CD4-positive, alpha-beta memory T cell (primary cell): ENCODE data around the gene OR6X1. TPM values are rescaled to one million over a fixed set of nuclear protein-coding genes. Genes with fewer than 3 reads are reported as not detected.

Experiments
- CTCF ChIA-PET: fragments of 350-600 bp; sonication (Branson Sonifier 250); formaldehyde crosslinking; loops from one replicate; lab custom pipeline; 2021; ENCODE audit warnings: inconsistent platforms; ENCODE audit not compliant: partially characterized antibody; lab: Charles Lee
- POLR2A ChIA-PET: fragments of 350-600 bp; sonication (Branson Sonifier 250); formaldehyde crosslinking; loops from one replicate; lab custom pipeline; 2021; ENCODE audit not compliant: partially characterized antibody; lab: Charles Lee
- DNase-seq, 5 donors: peaks; one replicate each; pipeline versions ENCODE4 v3.0.0 to v3.0.0-alpha.2; 2020 to 2022; ENCODE audit warnings: mixed read lengths in 1 of 5
- H3K27ac ChIP-seq: one replicate; pipeline ENCODE4 v1.7.0; 2013; ENCODE audit warnings: low read depth, low read length
- H3K27me3 ChIP-seq: 2 replicates; pipeline ENCODE4 v1.7.0; 2013; ENCODE audit warnings: mild to moderate bottlenecking, low read length, moderate library complexity; ENCODE audit not compliant: insufficient read depth
- H3K36me3 ChIP-seq: 2 replicates; pipeline ENCODE4 v1.7.0; 2013; ENCODE audit warnings: mild to moderate bottlenecking, low read length, moderate library complexity; ENCODE audit not compliant: insufficient read depth
- H3K4me1 ChIP-seq: 2 replicates; pipeline ENCODE4 v1.7.0; 2013; ENCODE audit warnings: mild to moderate bottlenecking, low read length, moderate library complexity; ENCODE audit not compliant: insufficient read depth
- H3K4me3 ChIP-seq, 2 donors: one replicate each; pipeline ENCODE4 v1.7.0; 2013; ENCODE audit warnings: low read length in 2 of 2, mild to moderate bottlenecking in 1 of 2
- H3K9me3 ChIP-seq, 2 donors: one replicate each; pipeline ENCODE4 v1.7.0; 2013; ENCODE audit warnings: low read length in 2 of 2, control low read depth in 1 of 2; ENCODE audit not compliant: control insufficient read depth in 1 of 2
- H3K27ac Mint-ChIP-seq, 7 donors: one replicate each; pipeline ENCODE4 v1.8.0; 2020 to 2021; ENCODE audit warnings: mixed read lengths in 7 of 7, mild to moderate bottlenecking in 6 of 7, inconsistent platforms in 3 of 7, moderate library complexity in 3 of 7
- H3K27me3 Mint-ChIP-seq, 2 donors: one replicate each; pipeline ENCODE4 v1.8.0; 2020 to 2021; ENCODE audit warnings: mixed read lengths in 2 of 2
- H3K36me3 Mint-ChIP-seq, 2 donors: one replicate each; pipeline ENCODE4 v1.8.0; 2020 to 2021; ENCODE audit warnings: mixed read lengths in 2 of 2, inconsistent platforms in 1 of 2, mild to moderate bottlenecking in 1 of 2
- H3K4me1 Mint-ChIP-seq, 4 donors: one replicate each; pipeline ENCODE4 v1.8.0; 2020 to 2021; ENCODE audit warnings: mixed read lengths in 4 of 4, mild to moderate bottlenecking in 1 of 4
- H3K4me3 Mint-ChIP-seq, 8 donors: one replicate each; pipeline ENCODE4 v1.8.0; 2020 to 2021; ENCODE audit warnings: mixed read lengths in 8 of 8, mild to moderate bottlenecking in 7 of 8, moderate library complexity in 6 of 8, inconsistent platforms in 3 of 8
- H3K9me3 Mint-ChIP-seq, 8 donors: one replicate each; pipeline ENCODE4 v1.8.0; 2020 to 2021; ENCODE audit warnings: mixed read lengths in 8 of 8, mild to moderate bottlenecking in 5 of 8, inconsistent platforms in 3 of 8, moderate library complexity in 1 of 8
- intact Hi-C: fragments of 100-400 bp; cut with micrococcal nuclease; formaldehyde crosslinking; loops from one replicate; pipeline ENCODE4 v1.15.1; 2023
- polyA plus RNA-seq, 2 donors: library from polyadenylated mRNA; unstranded; fragments of 300-500 nt; fragmentation: Illumina TruSeq; gene quantifications; one replicate each; pipeline ENCODE4 v1.2.3, GENCODE V29; 2021
- total RNA-seq, 2 experiments: library from RNA; stranded (reverse); gene quantifications; one replicate each; pipeline ENCODE4 v1.2.3, GENCODE V29; 2021

Gene OR6X1
- total RNA-seq (not detected), polyA plus RNA-seq (not detected)

GRCh38 chr11:123754101-123754568 lies at the start of gene OR6X1:
OR6X1 (minus strand) TSS chr11:123754518; CDS start chr11:123754518, 0 bp downstream.
- Mint-ChIP-seq H3K27ac (no peak within 1 kb of the TSS), H3K27me3 (peaks cover 29 to 31% of the 10 kb centered on the region in 2 donors), H3K4me3 (no peak within 1 kb of the TSS), H3K36me3 (no peaks in the 10 kb centered on the region), H3K9me3 (peaks cover 0 to 4% (median 1%) of the 10 kb centered on the region in 8 donors), H3K4me1 (no peaks in the 10 kb centered on the region)
- ChIA-PET CTCF (no interaction called here), POLR2A (no interaction called here)
- H3K27ac ChIP-seq = no peak within 1 kb of the TSS
- H3K36me3 ChIP-seq = no peaks in the 10 kb centered on the region
- no peaks in the 10 kb centered on the region for H3K4me1 ChIP-seq
- H3K9me3 ChIP-seq = no peaks in the 10 kb centered on the region
- no peak within 1 kb of the TSS for H3K4me3 ChIP-seq
- H3K27me3 ChIP-seq = no peaks in the 10 kb centered on the region
- DNase-seq = no peak
- intact Hi-C loops = no loop called here

DNA sequence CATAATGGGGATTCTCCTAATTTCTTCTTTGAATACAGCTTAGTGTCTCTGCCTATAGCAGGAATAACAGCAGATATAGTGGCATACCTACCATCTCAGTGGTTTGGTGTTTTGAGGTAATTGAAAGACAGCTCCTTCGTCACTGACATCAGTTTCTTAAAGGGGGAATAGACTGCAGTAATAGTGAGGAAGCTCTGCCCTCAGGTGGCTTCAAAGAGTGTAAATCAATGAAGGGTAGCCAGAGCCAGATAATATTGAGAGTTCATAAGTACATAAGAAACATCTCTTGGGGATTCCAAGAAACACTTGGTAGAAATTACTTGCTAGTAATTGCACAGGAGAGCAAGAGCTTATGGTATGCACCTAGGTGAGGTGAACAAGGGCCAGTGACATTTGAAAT lies 47.4 kb upstream of the OR6X1 start:
- intact Hi-C loops = no loop called here
- no peaks in the 10 kb centered on the region for H3K4me1 ChIP-seq
- Mint-ChIP-seq H3K4me1 (no peaks in the 10 kb centered on the region), H3K4me3 (no peak overlapping the region), H3K27me3 (peaks cover 0 to 3% of the 10 kb centered on the region in 2 donors), H3K9me3 (no peaks in the 10 kb centered on the region), H3K36me3 (no peaks in the 10 kb centered on the region), H3K27ac (no peak overlapping the region)
- no peaks in the 10 kb centered on the region for H3K27me3 ChIP-seq
- ChIA-PET POLR2A (no interaction called here), CTCF (no interaction called here)
- H3K4me3 ChIP-seq = no peak overlapping the region
- no peak for DNase-seq
- no peak overlapping the region for H3K27ac ChIP-seq
- no peaks in the 10 kb centered on the region for H3K36me3 ChIP-seq
- no peaks in the 10 kb centered on the region for H3K9me3 ChIP-seq

DNA sequence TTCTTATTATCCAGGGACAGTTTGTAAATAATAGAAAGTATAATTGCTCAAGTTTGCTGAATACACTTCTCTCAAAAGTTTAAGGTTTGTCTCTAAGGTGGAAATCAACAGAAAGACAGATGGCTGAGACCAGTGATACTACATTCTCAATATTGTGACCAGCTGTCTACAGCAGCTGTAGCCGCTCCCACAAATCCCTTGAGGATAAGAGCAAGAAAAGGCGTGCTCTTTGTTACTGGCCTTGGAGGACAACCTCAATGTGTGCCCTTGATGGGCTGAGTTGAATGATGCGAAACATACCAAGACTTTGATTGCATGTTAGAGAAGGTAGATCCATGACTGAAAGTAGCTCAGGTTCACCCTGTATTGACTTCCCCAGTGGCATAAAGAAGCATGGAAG lies 45.7 kb upstream of the OR6X1 start:
- H3K9me3 Mint-ChIP-seq = peaks cover 0 to 2% (median 0%) of the 10 kb centered on the region in 8 donors
- no peaks in the 10 kb centered on the region for H3K4me1 ChIP-seq
- H3K4me1 Mint-ChIP-seq = no peaks in the 10 kb centered on the region
- peaks cover 0 to 3% of the 10 kb centered on the region in 2 donors for H3K27me3 Mint-ChIP-seq
- no peak overlapping the region for H3K27ac Mint-ChIP-seq
- H3K27ac ChIP-seq = no peak overlapping the region
- ChIA-PET POLR2A (no interaction called here), CTCF (no interaction called here)
- H3K36me3 Mint-ChIP-seq = no peaks in the 10 kb centered on the region
- no peaks in the 10 kb centered on the region for H3K36me3 ChIP-seq
- H3K4me3 Mint-ChIP-seq = no peak overlapping the region
- H3K4me3 ChIP-seq = no peak overlapping the region
- H3K9me3 ChIP-seq = no peaks in the 10 kb centered on the region
- no peak for DNase-seq
- intact Hi-C loops = no loop called here
- no peaks in the 10 kb centered on the region for H3K27me3 ChIP-seq

- H3K36me3 ChIP-seq = no peaks in the 10 kb centered on the region
- H3K4me3 Mint-ChIP-seq = no peak overlapping the region
- H3K27ac ChIP-seq = no peak overlapping the region
- no peaks in the 10 kb centered on the region for H3K27me3 ChIP-seq
- H3K27me3 Mint-ChIP-seq = peaks cover 2 to 3% of the 10 kb centered on the region in 2 donors
- no peak for DNase-seq
- no peaks in the 10 kb centered on the region for H3K36me3 Mint-ChIP-seq
- H3K9me3 ChIP-seq = no peaks in the 10 kb centered on the region
- CTCF ChIA-PET = no interaction called here
- no peak overlapping the region for H3K27ac Mint-ChIP-seq
- no peaks in the 10 kb centered on the region for H3K4me1 ChIP-seq
- intact Hi-C loops = no loop called here
- no peaks in the 10 kb centered on the region for H3K4me1 Mint-ChIP-seq
- H3K9me3 Mint-ChIP-seq = peaks cover 0 to 2% (median 0%) of the 10 kb centered on the region in 8 donors
- POLR2A ChIA-PET = no interaction called here
- H3K4me3 ChIP-seq = no peak overlapping the region
Measured at GRCh38 chr11:123799438-123799837, 45.1 kb upstream of the OR6X1 start.

- intact Hi-C loops = no loop called here
- no peaks in the 10 kb centered on the region for H3K9me3 ChIP-seq
- H3K27me3 ChIP-seq = no peaks in the 10 kb centered on the region
- no peak overlapping the region for H3K4me3 Mint-ChIP-seq
- no peak for DNase-seq
- H3K27ac ChIP-seq = no peak overlapping the region
- H3K4me3 ChIP-seq = no peak overlapping the region
- POLR2A ChIA-PET = no interaction called here
- no peaks in the 10 kb centered on the region for H3K4me1 ChIP-seq
- CTCF ChIA-PET = no interaction called here
- no peak overlapping the region for H3K27ac Mint-ChIP-seq
- H3K9me3 Mint-ChIP-seq = peaks cover 0 to 2% (median 0%) of the 10 kb centered on the region in 8 donors
- peaks cover 2 to 3% of the 10 kb centered on the region in 2 donors for H3K27me3 Mint-ChIP-seq
- H3K36me3 Mint-ChIP-seq = no peaks in the 10 kb centered on the region
- H3K4me1 Mint-ChIP-seq = no peaks in the 10 kb centered on the region
- no peaks in the 10 kb centered on the region for H3K36me3 ChIP-seq
Measured at GRCh38 chr11:123798513-123799252, 44.4 kb upstream of the OR6X1 start.

GRCh38 chr11:123798079-123798478 lies 43.8 kb upstream of the OR6X1 start:
- no peak overlapping the region for H3K4me3 Mint-ChIP-seq
- intact Hi-C loops = no loop called here
- ChIA-PET CTCF (no interaction called here), POLR2A (no interaction called here)
- H3K27ac Mint-ChIP-seq = no peak overlapping the region
- H3K27me3 Mint-ChIP-seq = peaks cover 2 to 3% of the 10 kb centered on the region in 2 donors
- Histone ChIP-seq H3K36me3 (no peaks in the 10 kb centered on the region), H3K4me1 (no peaks in the 10 kb centered on the region), H3K9me3 (no peaks in the 10 kb centered on the region), H3K27me3 (no peaks in the 10 kb centered on the region), H3K4me3 (no peak overlapping the region), H3K27ac (no peak overlapping the region)
- H3K36me3 Mint-ChIP-seq = no peaks in the 10 kb centered on the region
- peaks cover 0 to 2% (median 0%) of the 10 kb centered on the region in 8 donors for H3K9me3 Mint-ChIP-seq
- DNase-seq = no peak
- no peaks in the 10 kb centered on the region for H3K4me1 Mint-ChIP-seq

DNA sequence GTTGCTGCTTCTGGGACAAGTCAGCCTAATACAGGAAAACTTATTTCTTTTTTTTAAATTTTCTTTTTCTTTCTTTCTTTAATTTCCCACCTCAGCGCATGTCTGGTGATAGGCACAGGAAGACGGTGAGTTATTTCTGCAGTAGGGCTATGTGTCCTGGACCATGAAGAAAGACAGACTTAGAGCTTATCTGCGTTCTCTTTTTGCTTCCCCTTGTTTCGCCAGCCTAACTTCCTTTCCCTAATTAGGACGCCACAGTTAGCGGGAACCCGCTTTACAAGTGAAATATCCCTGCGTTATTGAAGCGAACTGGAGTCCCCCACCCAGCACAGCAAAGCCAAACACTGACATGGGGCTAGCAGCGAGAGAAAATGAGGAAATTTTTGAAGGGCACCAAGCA lies 43.2 kb upstream of the OR6X1 start:
- H3K4me1 ChIP-seq = no peaks in the 10 kb centered on the region
- H3K27ac Mint-ChIP-seq = no peak overlapping the region
- no peaks in the 10 kb centered on the region for H3K9me3 ChIP-seq
- ChIA-PET CTCF (no interaction called here), POLR2A (no interaction called here)
- intact Hi-C loops = no loop called here
- peaks cover 2 to 3% of the 10 kb centered on the region in 2 donors for H3K27me3 Mint-ChIP-seq
- peaks cover 0 to 2% (median 0%) of the 10 kb centered on the region in 8 donors for H3K9me3 Mint-ChIP-seq
- H3K4me3 Mint-ChIP-seq = no peak overlapping the region
- H3K27ac ChIP-seq = no peak overlapping the region
- H3K4me1 Mint-ChIP-seq = no peaks in the 10 kb centered on the region
- no peaks in the 10 kb centered on the region for H3K36me3 ChIP-seq
- H3K27me3 ChIP-seq = no peaks in the 10 kb centered on the region
- no peak overlapping the region for H3K4me3 ChIP-seq
- DNase-seq = no peak
- no peaks in the 10 kb centered on the region for H3K36me3 Mint-ChIP-seq
